CD4-positive, alpha-beta T cell treated with Interleukin-6 for 4 hours (primary cell): ENCODE data around the gene IDH3G.

Experiments
- DNase-seq: peaks from one replicate; pipeline ENCODE4 v3.0.0-alpha.2; 2020; ENCODE audit warnings: mixed read lengths

IDH3G gene

GRCh38 chrX:153771415-153772315 is 22.5 kb downstream of the IDH3G start:
- no peak for DNase-seq

- no peak for DNase-seq
Measured at GRCh38 chrX:153770601-153771414, 23.4 kb downstream of the IDH3G start.

GRCh38 chrX:153769865-153770600 is 24.1 kb downstream of the IDH3G start:
- DNase-seq = no peak

GRCh38 chrX:153769158-153769864 is 24.9 kb downstream of the IDH3G start:
- no peak for DNase-seq

GRCh38 chrX:153768311-153769157 is 25.6 kb downstream of the IDH3G start:
- no peak for DNase-seq

- no peak for DNase-seq
Measured at GRCh38 chrX:153767674-153768055, 26.5 kb downstream of the IDH3G start.

- DNase-seq = no peak
Measured at GRCh38 chrX:153766871-153767673, 27.1 kb downstream of the IDH3G start.

- DNase-seq = peak; percentile 42
Measured at GRCh38 chrX:153766098-153766817, 27.9 kb downstream of the IDH3G start.

GRCh38 chrX:153765138-153766079 is 28.8 kb downstream of the IDH3G start:
- DNase-seq = no peak

- DNase-seq = no peak
Measured at GRCh38 chrX:153764786-153765137, 29.4 kb downstream of the IDH3G start.

GRCh38 chrX:153763989-153764755 is 30.0 kb downstream of the IDH3G start, which contains the start of gene PLXNB3:
TSS of gene PLXNB3 (plus strand) at chrX:153764249. CDS start at chrX:153765536, 1,287 bp downstream.
- peak; percentile 87 for DNase-seq

- no peak for DNase-seq
Measured at GRCh38 chrX:153763298-153763932, 30.8 kb downstream of the IDH3G start.

GRCh38 chrX:153762626-153763173 is 31.5 kb downstream of the IDH3G start:
- DNase-seq = no peak

- no peak for DNase-seq
Measured at GRCh38 chrX:153761863-153762262, 32.3 kb downstream of the IDH3G start.

- DNase-seq = no peak
Measured at GRCh38 chrX:153755136-153755535, 39.0 kb downstream of the IDH3G start.

GRCh38 chrX:153750127-153750774 is 43.9 kb downstream of the IDH3G start:
- DNase-seq = no peak
